K562 (cell line): ENCODE measurements around the gene CLEC18C. TPM values are rescaled to one million over a fixed set of nuclear protein-coding genes. Genes with fewer than 3 reads are reported as not detected.

Experiments
- ATAC-seq: fragments of 200-7000 bp; cut with Tn5 transposase; 3 replicates; pipeline ENCODE4 v1.9.1; 2020; ENCODE audit warnings: moderate library complexity
- BruUV-seq: library from RNA; stranded (reverse); fragments of 400-500 nt; replicated peaks from 2 replicates; lab custom pipeline; 2021; lab: Mats Ljungman, UMichigan
- CTCF ChIA-PET: fragments of 300-600 bp; formaldehyde crosslinking; extraction: SDS; loops from one replicate; lab custom pipeline; 2021; ENCODE audit warnings: low intra/inter-chr PET ratio; lab: Yijun Ruan, JAX
- POLR2A ChIA-PET: fragments of 300-600, 350-650 bp; sonication (Branson Sonifier 250); formaldehyde crosslinking; extraction: SDS; loops from one replicate; lab custom pipeline; 2021; ENCODE audit warnings: antibody characterized with exemption, inconsistent platforms; lab: Yijun Ruan, JAX
- DNase-seq, 4 experiments: peaks; one replicate each; pipeline versions ENCODE4 v3.0.0 to v3.0.0-alpha.2; 2011 to 2018; ENCODE audit warnings: low spot score in 3 of 4, mixed read lengths in 3 of 4; ENCODE audit errors: extremely low read depth in 1 of 4
- FAIRE-seq: peaks from 2 replicates; lab custom pipeline; 2011; peaks lifted over from hg19 to GRCh38; lab: Jason Lieb, UNC
- H2AFZ ChIP-seq: 2 replicates; pipeline ENCODE4 v1.6.0; 2011; ENCODE audit warnings: low read depth, low read length, control low read depth, inconsistent platforms
- H3K27ac ChIP-seq: fragments of 200-600 bp; 3 replicates; pipeline ENCODE4 v1.8.0; 2011; ENCODE audit warnings: low read depth, mild to moderate bottlenecking, control low read depth, inconsistent platforms, low read length, moderate library complexity, mixed read lengths; ENCODE audit errors: extremely low read depth
- H3K27me3 ChIP-seq, 2 experiments: fragments of 300-600 bp in 1 of 2; 2 replicates in 1 of 2; 3 replicates in 1 of 2; pipeline versions ENCODE4 v1.6.0 to v1.8.0; 2011; ENCODE audit warnings: inconsistent platforms in 2 of 2, low read length in 2 of 2, mild to moderate bottlenecking in 1 of 2, mixed read lengths in 1 of 2, moderate library complexity in 1 of 2; ENCODE audit not compliant: control insufficient read depth in 2 of 2, insufficient read depth in 2 of 2
- H3K36me3 ChIP-seq: fragments of 300-600 bp; 3 replicates; pipeline ENCODE4 v1.8.0; 2011; ENCODE audit warnings: mild to moderate bottlenecking, low read length, inconsistent platforms; ENCODE audit not compliant: control insufficient read depth, insufficient read depth
- H3K4me1 ChIP-seq, 2 experiments: fragments of 200-600 bp in 1 of 2; replicated peaks in 1 of 2; 2 replicates in 1 of 2; 3 replicates in 1 of 2; pipeline versions ENCODE4 v1.5.1 to v1.8.0; 2011; ENCODE audit warnings: inconsistent platforms in 2 of 2, low read length in 2 of 2, mild to moderate bottlenecking in 1 of 2, mixed read lengths in 1 of 2, moderate library complexity in 1 of 2; ENCODE audit not compliant: control insufficient read depth in 2 of 2, insufficient read depth in 2 of 2
- H3K4me2 ChIP-seq: 2 replicates; pipeline ENCODE4 v1.6.1; 2011; ENCODE audit warnings: low read length, control low read depth, inconsistent platforms, mixed read lengths; ENCODE audit not compliant: insufficient read depth
- H3K4me3 ChIP-seq: fragments of 200-600 bp; sonication (generic), shearing (Covaris generic); 2 replicates; pipeline ENCODE4 v1.5.1; 2016; ENCODE audit warnings: control low read depth, inconsistent platforms
- H3K79me2 ChIP-seq: fragments of 200-600 bp; 3 replicates; pipeline ENCODE4 v1.8.0; 2011; ENCODE audit warnings: low read length, inconsistent platforms; ENCODE audit not compliant: control insufficient read depth, insufficient read depth
- H3K9ac ChIP-seq, 2 experiments: 2 replicates each; pipeline versions ENCODE4 v1.6.0 to v1.6.1; 2011; ENCODE audit warnings: low read depth in 2 of 2, low read length in 2 of 2, control low read depth in 1 of 2, inconsistent platforms in 1 of 2, mild to moderate bottlenecking in 1 of 2, mixed read lengths in 1 of 2; ENCODE audit not compliant: insufficient read depth in 1 of 2
- H3K9me1 ChIP-seq: one replicate; pipeline ENCODE4 v1.6.0; 2011; ENCODE audit warnings: inconsistent platforms, mild to moderate bottlenecking, low read length, moderate library complexity; ENCODE audit not compliant: control insufficient read depth, insufficient read depth
- H3K9me3 ChIP-seq: replicated peaks from 2 replicates; pipeline ENCODE4 v1.5.1; 2011; ENCODE audit warnings: low read depth, low read length, inconsistent platforms; ENCODE audit not compliant: control insufficient read depth, insufficient read depth
- H4K20me1 ChIP-seq: replicated peaks from 2 replicates; pipeline ENCODE4 v1.6.1; 2011; ENCODE audit warnings: low read length, inconsistent platforms, mixed read lengths; ENCODE audit not compliant: control insufficient read depth, insufficient read depth
- FOXK2 ChIP-seq, 2 experiments: fragments of 450-650 bp; IDR thresholded peaks in 1 of 2; conservative IDR thresholded peaks in 1 of 2; 2 replicates each; pipeline ENCODE4 v1.6.1; 2016; ENCODE audit warnings: low read depth in 2 of 2, mild to moderate bottlenecking in 1 of 2
- POLR2AphosphoS5 ChIP-seq: IDR thresholded peaks from 2 replicates; pipeline ENCODE4 v1.6.1; 2011; ENCODE audit warnings: mild to moderate bottlenecking, low read depth, low read length, moderate library complexity; ENCODE audit not compliant: control insufficient read depth, insufficient read depth
- ZNF444 ChIP-seq: fragments of 250-450 bp; sonication (Bioruptor Pico); IDR thresholded peaks from 2 replicates; pipeline ENCODE4 v1.4.0; 2020; ENCODE audit warnings: mild to moderate bottlenecking, moderate library complexity
- WGBS: fragments of 100-300 bp; shearing (Covaris generic); methylation state at CpG from one replicate; pipeline ENCODE4 v1.1.6; 2016; ENCODE audit warnings: low coverage, mixed read lengths; ENCODE audit not compliant: insufficient coverage; ENCODE audit errors: missing lambda C conversion rate; 5-methylcytosine and 5-hydroxymethylcytosine counted together
- in situ Hi-C: fragments of 300-500 bp; cut with MboI; formaldehyde crosslinking; loops from 4 replicates; pipeline ENCODE4 v1.15.0; 2018; ENCODE audit warnings: inconsistent platforms, mixed read lengths
- intact Hi-C: fragments of 100-400 bp; cut with micrococcal nuclease; formaldehyde crosslinking; loops from 2 replicates; pipeline ENCODE4 v1.14.2; 2022
- polyA plus RNA-seq, 8 experiments: library from polyadenylated mRNA; depleted of rRNA in 4 of 8; stranded (reverse) in 5 of 8; unstranded in 3 of 8; fragments of >200 nt; fragmentation: Nextera tagmentation in 2 of 8; fragmentation: Illumina TruSeq in 1 of 8; extraction: Ambion mirVana in 2 of 8; extraction: Trizol in 1 of 8; gene quantifications; 2 replicates each; pipeline versions ENCODE4 v1.2.1 to v1.2.3, GENCODE V29; 2011 to 2014; ENCODE audit warnings: inconsistent platforms in 1 of 8, missing spikeins in 1 of 8
- total RNA-seq, 7 experiments: library from RNA; depleted of rRNA in 6 of 7; stranded (reverse); fragments of >200 nt in 6 of 7; fragmentation: Illumina TruSeq in 2 of 7; extraction: Trizol in 2 of 7; gene quantifications; 2 replicates each; pipeline versions ENCODE4 v1.2.1 to v1.2.3, GENCODE V29; 2011 to 2021; ENCODE audit warnings: low replicate concordance in 1 of 7
- TF ChIP-seq, protein P1 (sequence below): fragments of 250-450 bp; sonication (Bioruptor Pico); IDR thresholded peaks from 2 replicates; pipeline ENCODE4 v1.4.0; 2020; ENCODE audit warnings: mild to moderate bottlenecking
- TF ChIP-seq, protein P2 (sequence below): fragments of 200-800 bp; sonication (Bioruptor generic); IDR thresholded peaks from 2 replicates; pipeline ENCODE4 v1.6.1; 2017; ENCODE audit warnings: missing genetic modification characterization, missing compliant biosample characterization
- TF ChIP-seq, protein P3 (sequence below): sonication (generic); formaldehyde crosslinking; IDR thresholded peaks from 2 replicates; pipeline ENCODE4 v1.8.0; 2022; ENCODE audit warnings: mild to moderate bottlenecking, missing genetic modification reagents

The CLEC18C gene
- total and polyA plus RNA-seq, 9 of the 15 experiments (the other 6 are each of a cell fraction or from before 2014, with no cell fraction given): 0.06 to 1.0 (median 0.54) TPM; not detected in 2

GRCh38 chr16:70159355-70160348, 13.9 kb upstream of the CLEC18C start:
- in situ Hi-C loops: loop anchor here (10.0 kb wide), 1 partner anchor 215 kb away; no protein-coding TSS in a partner anchor

GRCh38 chr16:70160388-70160787, 13.2 kb upstream of the CLEC18C start:
- ATAC-seq (no peak), DNase-seq (peak in 3 of 4 experiments; percentile 9 to 17 (median 9)), FAIRE-seq (no peak)
- intact Hi-C loops (no loop called here), in situ Hi-C loops (loop anchor here (10.0 kb wide), 1 partner anchor 216 kb away; no protein-coding TSS in a partner anchor)
- no peak overlapping the region for H3K9ac ChIP-seq
- H3K36me3 ChIP-seq: peaks cover 70% of the 10 kb centered on the region
- H3K27ac ChIP-seq: no peak overlapping the region
- H3K27me3 ChIP-seq: no peaks in the 10 kb centered on the region
- H2AFZ ChIP-seq: no peak overlapping the region
- TF ChIP-seq, protein P1, sequence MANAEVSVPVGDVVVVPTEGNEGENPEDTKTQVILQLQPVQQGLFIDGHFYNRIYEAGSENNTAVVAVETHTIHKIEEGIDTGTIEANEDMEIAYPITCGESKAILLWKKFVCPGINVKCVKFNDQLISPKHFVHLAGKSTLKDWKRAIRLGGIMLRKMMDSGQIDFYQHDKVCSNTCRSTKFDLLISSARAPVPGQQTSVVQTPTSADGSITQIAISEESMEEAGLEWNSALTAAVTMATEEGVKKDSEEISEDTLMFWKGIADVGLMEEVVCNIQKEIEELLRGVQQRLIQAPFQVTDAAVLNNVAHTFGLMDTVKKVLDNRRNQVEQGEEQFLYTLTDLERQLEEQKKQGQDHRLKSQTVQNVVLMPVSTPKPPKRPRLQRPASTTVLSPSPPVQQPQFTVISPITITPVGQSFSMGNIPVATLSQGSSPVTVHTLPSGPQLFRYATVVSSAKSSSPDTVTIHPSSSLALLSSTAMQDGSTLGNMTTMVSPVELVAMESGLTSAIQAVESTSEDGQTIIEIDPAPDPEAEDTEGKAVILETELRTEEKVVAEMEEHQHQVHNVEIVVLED (CRISPR knock-in tag): no peak
- no peak for TF ChIP-seq FOXK2 (conservative IDR thresholded peaks at IDR 0.05 in 1 of 2, IDR thresholded peaks at IDR 0.05 in 1 of 2; ENCODE audit: low read depth in 2 of 2)
- TF ChIP-seq, protein P2, sequence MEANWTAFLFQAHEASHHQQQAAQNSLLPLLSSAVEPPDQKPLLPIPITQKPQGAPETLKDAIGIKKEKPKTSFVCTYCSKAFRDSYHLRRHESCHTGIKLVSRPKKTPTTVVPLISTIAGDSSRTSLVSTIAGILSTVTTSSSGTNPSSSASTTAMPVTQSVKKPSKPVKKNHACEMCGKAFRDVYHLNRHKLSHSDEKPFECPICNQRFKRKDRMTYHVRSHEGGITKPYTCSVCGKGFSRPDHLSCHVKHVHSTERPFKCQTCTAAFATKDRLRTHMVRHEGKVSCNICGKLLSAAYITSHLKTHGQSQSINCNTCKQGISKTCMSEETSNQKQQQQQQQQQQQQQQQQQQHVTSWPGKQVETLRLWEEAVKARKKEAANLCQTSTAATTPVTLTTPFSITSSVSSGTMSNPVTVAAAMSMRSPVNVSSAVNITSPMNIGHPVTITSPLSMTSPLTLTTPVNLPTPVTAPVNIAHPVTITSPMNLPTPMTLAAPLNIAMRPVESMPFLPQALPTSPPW (CRISPR knock-in tag): no peak
- TF ChIP-seq, protein P3, sequence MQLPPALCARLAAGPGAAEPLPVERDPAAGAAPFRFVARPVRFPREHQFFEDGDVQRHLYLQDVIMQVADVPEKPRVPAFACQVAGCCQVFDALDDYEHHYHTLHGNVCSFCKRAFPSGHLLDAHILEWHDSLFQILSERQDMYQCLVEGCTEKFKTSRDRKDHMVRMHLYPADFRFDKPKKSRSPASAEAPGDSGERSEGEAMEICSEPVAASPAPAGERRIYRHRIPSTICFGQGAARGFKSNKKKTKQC: no peak
- no TSS peak for BruUV-seq
- H3K9me3 ChIP-seq: no peaks in the 10 kb centered on the region
- peaks cover 0 to 5% of the 10 kb centered on the region in 2 experiments; a peak in 1 of 5 replicates for H3K4me1 ChIP-seq
- ChIA-PET POLR2A (interaction anchor here (1.1 kb wide), 1 partner anchor 91 kb away, joined by 4 read pairs; the partner anchor contains the start of gene EXOSC6), CTCF (no interaction called here)
- no peak overlapping the region for H3K4me3 ChIP-seq
- H4K20me1 ChIP-seq: peaks cover 3% of the 10 kb centered on the region; the same call in 1 of the 2 replicates
- H3K4me2 ChIP-seq: no peak overlapping the region
- no peaks in the 10 kb centered on the region for H3K79me2 ChIP-seq
- WGBS: 86% methylated on average over 6 of the region's 6 CpGs
- H3K9me1 ChIP-seq: no peaks in the 10 kb centered on the region

More at GRCh38 chr16:70159355-70160348, 13.9 kb upstream of the CLEC18C start:
- H3K4me3 ChIP-seq: no peak overlapping the region
- intact Hi-C loops: no loop called here
- DNase-seq: peak in 2 of 4 experiments; percentile 9 to 10
- no peak for ATAC-seq
- H3K9me1 ChIP-seq: no peaks in the 10 kb centered on the region
- 63% methylated on average over 9 of the region's 9 CpGs for WGBS
- no peak for FAIRE-seq
- POLR2A ChIA-PET: no interaction called here
- peaks cover 75% of the 10 kb centered on the region for H3K36me3 ChIP-seq
- H3K27me3 ChIP-seq: no peaks in the 10 kb centered on the region
- no peaks in the 10 kb centered on the region for H3K79me2 ChIP-seq
- H3K4me2 ChIP-seq: no peak overlapping the region
- no peak overlapping the region for H3K9ac ChIP-seq
- peak; percentile 36; the same call in 1 of the 2 replicates for TF ChIP-seq POLR2AphosphoS5
- no peak for TF ChIP-seq ZNF444
- H3K27ac ChIP-seq: no peak overlapping the region
- H4K20me1 ChIP-seq: peaks cover 3% of the 10 kb centered on the region; the same call in 1 of the 2 replicates
- no TSS peak for BruUV-seq
- CTCF ChIA-PET: no interaction called here
- H3K4me1 ChIP-seq: peaks cover 0 to 5% of the 10 kb centered on the region in 2 experiments; a peak in 1 of 5 replicates
- H3K9me3 ChIP-seq: no peaks in the 10 kb centered on the region
- H2AFZ ChIP-seq: no peak overlapping the region
